HEK293 (cell line): ENCODE results near the gene FASTK.
A peak's percentile ranks its signal among the peaks of the same experiment; 100 is the strongest.

Source experiments
- BCL11B ChIP-seq: fragments of 450-650 bp; formaldehyde crosslinking; IDR thresholded peaks from 2 replicates; pipeline ENCODE4 v1.5.1; 2016; ENCODE audit warnings: low read depth, missing biosample characterization, missing genetic modification characterization
- IKZF3 ChIP-seq: fragments of 450-650 bp; IDR thresholded peaks from 2 replicates; pipeline ENCODE4 v1.5.0; 2018; ENCODE audit warnings: missing biosample characterization, mild to moderate bottlenecking, missing genetic modification characterization, moderate library complexity
- INSM2 ChIP-seq: fragments of 450-650 bp; formaldehyde crosslinking; IDR thresholded peaks from 2 replicates; pipeline ENCODE4 v1.5.1; 2016; ENCODE audit warnings: missing biosample characterization, missing genetic modification characterization
- PATZ1 ChIP-seq: fragments of 450-650 bp; formaldehyde crosslinking; IDR thresholded peaks from 2 replicates; pipeline ENCODE4 v1.5.1; 2016; ENCODE audit warnings: missing biosample characterization, missing genetic modification characterization
- PRDM10 ChIP-seq: fragments of 450-650 bp; formaldehyde crosslinking; IDR thresholded peaks from 2 replicates; pipeline ENCODE4 v1.5.1; 2016; ENCODE audit warnings: missing biosample characterization, missing genetic modification characterization
- RBAK ChIP-seq: fragments of 450-650 bp; formaldehyde crosslinking; IDR thresholded peaks from 2 replicates; pipeline ENCODE4 v1.5.1; 2016; ENCODE audit warnings: missing biosample characterization, missing genetic modification characterization
- SCRT1 ChIP-seq: fragments of 450-650 bp; formaldehyde crosslinking; IDR thresholded peaks from 2 replicates; pipeline ENCODE4 v1.5.1; 2016; ENCODE audit warnings: missing biosample characterization, missing genetic modification characterization, borderline replicate concordance
- ZBTB20 ChIP-seq: fragments of 450-650 bp; formaldehyde crosslinking; IDR thresholded peaks from 2 replicates; pipeline ENCODE4 v1.5.1; 2016; ENCODE audit warnings: missing biosample characterization, missing genetic modification characterization
- ZBTB6 ChIP-seq: fragments of 450-650 bp; formaldehyde crosslinking; IDR thresholded peaks from 2 replicates; pipeline ENCODE4 v1.5.1; 2017; ENCODE audit warnings: missing biosample characterization, missing genetic modification characterization
- ZIC2 ChIP-seq: fragments of 450-650 bp; formaldehyde crosslinking; IDR thresholded peaks from 2 replicates; pipeline ENCODE4 v1.5.1; 2016; ENCODE audit warnings: missing biosample characterization, missing genetic modification characterization
- ZNF121 ChIP-seq: fragments of 450-650 bp; formaldehyde crosslinking; IDR thresholded peaks from 2 replicates; pipeline ENCODE4 v1.5.1; 2016; ENCODE audit warnings: missing biosample characterization, missing genetic modification characterization
- ZNF133 ChIP-seq: fragments of 450-650 bp; formaldehyde crosslinking; IDR thresholded peaks from 2 replicates; pipeline ENCODE4 v1.5.1; 2016; ENCODE audit warnings: missing biosample characterization, missing genetic modification characterization
- ZNF175 ChIP-seq: fragments of 450-650 bp; formaldehyde crosslinking; IDR thresholded peaks from 2 replicates; pipeline ENCODE4 v1.5.1; 2016; ENCODE audit warnings: missing biosample characterization, missing genetic modification characterization
- ZNF184 ChIP-seq: fragments of 450-650 bp; IDR thresholded peaks from 2 replicates; pipeline ENCODE4 v1.5.1; 2018; ENCODE audit warnings: missing biosample characterization, mild to moderate bottlenecking, missing genetic modification characterization
- ZNF302 ChIP-seq: fragments of 450-650 bp; formaldehyde crosslinking; IDR thresholded peaks from 2 replicates; pipeline ENCODE4 v1.5.1; 2016; ENCODE audit warnings: missing biosample characterization, missing genetic modification characterization, low read depth
- ZNF341 ChIP-seq: fragments of 450-650 bp; formaldehyde crosslinking; IDR thresholded peaks from 2 replicates; pipeline ENCODE4; 2016; ENCODE audit warnings: low read depth, missing biosample characterization, missing genetic modification characterization
- ZNF354C ChIP-seq: fragments of 450-650 bp; formaldehyde crosslinking; IDR thresholded peaks from 2 replicates; pipeline ENCODE4 v1.5.1; 2016; ENCODE audit warnings: missing biosample characterization, missing genetic modification characterization, low read depth, borderline replicate concordance
- ZNF394 ChIP-seq: fragments of 450-650 bp; formaldehyde crosslinking; IDR thresholded peaks from 2 replicates; pipeline ENCODE4 v1.5.1; 2016; ENCODE audit warnings: missing biosample characterization, missing genetic modification characterization, mild to moderate bottlenecking, moderate library complexity, borderline replicate concordance
- ZNF529 ChIP-seq: fragments of 450-650 bp; formaldehyde crosslinking; IDR thresholded peaks from 2 replicates; pipeline ENCODE4 v1.5.1; 2017; ENCODE audit warnings: missing genetic modification characterization, missing biosample characterization; ENCODE audit not compliant: insufficient replicate concordance
- ZNF548 ChIP-seq: fragments of 450-650 bp; formaldehyde crosslinking; IDR thresholded peaks from 2 replicates; pipeline ENCODE4 v1.5.1; 2016; ENCODE audit warnings: missing biosample characterization, missing genetic modification characterization
- ZNF658 ChIP-seq: fragments of 450-650 bp; formaldehyde crosslinking; IDR thresholded peaks from 2 replicates; pipeline ENCODE4; 2016; ENCODE audit warnings: missing biosample characterization, missing genetic modification characterization
- ZNF701 ChIP-seq: fragments of 450-650 bp; formaldehyde crosslinking; IDR thresholded peaks from 2 replicates; pipeline ENCODE4 v1.5.1; 2016; ENCODE audit warnings: missing biosample characterization, missing genetic modification characterization
- ZNF747 ChIP-seq: fragments of 450-650 bp; formaldehyde crosslinking; IDR thresholded peaks from 2 replicates; pipeline ENCODE4 v1.5.1; 2016; ENCODE audit warnings: missing biosample characterization, missing genetic modification characterization
- ZNF777 ChIP-seq: fragments of 450-650 bp; formaldehyde crosslinking; IDR thresholded peaks from 2 replicates; pipeline ENCODE4 v1.5.1; 2017; ENCODE audit warnings: missing biosample characterization, missing genetic modification characterization, borderline replicate concordance
- ZSCAN5A ChIP-seq: fragments of 450-650 bp; formaldehyde crosslinking; IDR thresholded peaks from 2 replicates; pipeline ENCODE4 v1.5.1; 2016; ENCODE audit warnings: missing biosample characterization, missing genetic modification characterization

The FASTK gene

GRCh38 chr7:151099486-151100211 lies 19.0 kb upstream of the FASTK start (continued):
- TF ChIP-seq ZBTB6 (tag by site-specific recombination) = no peak
- no peak for TF ChIP-seq ZNF184 (tag by site-specific recombination)
- TF ChIP-seq ZNF302 = no peak
- TF ChIP-seq ZNF701 (tag by site-specific recombination) = no peak
- TF ChIP-seq ZNF548 (tag by site-specific recombination) = no peak
- TF ChIP-seq ZNF341 (tag by site-specific recombination) = peak; percentile 27
- no peak for TF ChIP-seq SCRT1 (tag by site-specific recombination)
- 0 out of 2 replicates have a peak, but pooled peaks have one; percentile 29 for TF ChIP-seq IKZF3 (tag by site-specific recombination)
- TF ChIP-seq ZIC2 (tag by site-specific recombination) = 0 out of 2 replicates have a peak, but pooled peaks have one; percentile 5
- no peak for TF ChIP-seq INSM2 (tag by site-specific recombination)
- no peak for TF ChIP-seq ZSCAN5A (tag by site-specific recombination)
- TF ChIP-seq ZNF529 = no peak
- TF ChIP-seq PRDM10 = peak; percentile 92
- TF ChIP-seq ZNF175 (tag by site-specific recombination) = no peak
- no peak for TF ChIP-seq ZBTB20 (tag by site-specific recombination)
- TF ChIP-seq ZNF121 (tag by site-specific recombination) = no peak
- TF ChIP-seq ZNF777 (tag by site-specific recombination) = no peak
- TF ChIP-seq ZNF658 = no peak
- TF ChIP-seq BCL11B = no peak
- TF ChIP-seq PATZ1 (tag by site-specific recombination) = 0 out of 2 replicates have a peak, but pooled peaks have one; percentile 29
- TF ChIP-seq ZNF354C (tag by site-specific recombination) = no peak
- no peak for TF ChIP-seq ZNF394
- TF ChIP-seq ZNF133 (tag by site-specific recombination) = no peak
- no peak for TF ChIP-seq RBAK
- TF ChIP-seq ZNF747 (tag by site-specific recombination) = no peak
